ENCODE results near the gene FAM222A. TPM values are rescaled to one million over a fixed set of nuclear protein-coding genes. Genes with fewer than 3 reads are reported as not detected.

Gene FAM222A
- total RNA-seq, 1 experiment from 2014 or later = 2.8 TPM

DNA sequence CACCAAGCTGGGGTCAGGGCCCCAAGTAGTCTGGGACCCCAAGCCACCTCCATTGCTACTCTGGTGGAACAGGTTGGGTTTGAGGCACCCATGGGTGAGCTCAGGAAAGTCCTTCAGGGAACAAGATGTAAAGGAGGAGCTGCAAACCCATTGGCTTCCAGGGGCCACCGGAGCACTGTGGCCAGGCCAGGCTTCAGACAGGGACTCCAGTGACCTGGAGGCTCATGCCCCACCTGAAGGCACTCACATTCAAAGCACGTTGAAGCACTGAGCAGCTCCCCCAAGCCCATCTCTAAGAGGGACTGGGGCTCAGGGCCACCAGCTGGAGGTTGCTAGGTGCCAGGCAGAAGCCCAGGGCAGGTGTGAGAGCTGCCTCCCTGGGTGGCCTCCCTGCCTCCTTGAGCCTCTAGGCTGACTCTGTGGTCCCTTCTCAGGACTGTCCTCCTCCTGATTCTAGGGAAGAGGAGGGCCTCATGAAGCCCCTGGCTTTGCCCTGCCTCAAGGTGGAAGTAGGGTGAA lies 49.1 kb downstream of the FAM222A start:
- no CpG with 5 or more reads among the region's 2 CpGs for WGBS (ENCODE audit: extremely low coverage, insufficient read length, low lambda C conversion rate)
- peak; percentile 22 for DNase-seq
- no peak overlapping the region for H2AK5ac ChIP-seq (ENCODE audit: insufficient read length, low read length)
- Mint-ChIP-seq H3K27ac (peak overlapping the region in 1 of 3 experiments; percentile 77; a peak in 1 of 7 replicates), H3K4me3 (no peak overlapping the region), H3K27me3 (ENCODE audit: low read depth) (no peaks in the 10 kb centered on the region; the same call in 1 of the 2 replicates), H3K36me3 (ENCODE audit: insufficient read depth in 1 of 3, low read depth in 3 of 3) (no peaks in the 10 kb centered on the region; a peak in 1 of 7 replicates), H3K9me3 (no peaks in the 10 kb centered on the region; a peak in 1 of 5 replicates), H3K4me1 (peaks cover 14 to 25% of the 10 kb centered on the region in 2 experiments)
- H2BK20ac ChIP-seq (ENCODE audit: low read depth, low read length, poor library complexity, severe bottlenecking) = no peak overlapping the region
- H3K9ac ChIP-seq (ENCODE audit: extremely low read depth, insufficient read length, low read length) = no peak overlapping the region
- H3K9me3 ChIP-seq (ENCODE audit: control insufficient read depth, low read depth, low read length) = no peaks in the 10 kb centered on the region
- no peaks in the 10 kb centered on the region for H3K4me1 ChIP-seq (ENCODE audit: insufficient read depth, low read length)
- H3K56ac ChIP-seq (ENCODE audit: insufficient read length, low read depth, low read length) = no peak overlapping the region
- H3K79me1 ChIP-seq (ENCODE audit: insufficient read depth, low read depth, low read length, poor library complexity, severe bottlenecking) = no peaks in the 10 kb centered on the region
- H2BK15ac ChIP-seq (ENCODE audit: low read depth, low read length) = no peak overlapping the region
- no peak overlapping the region for H2AFZ ChIP-seq (ENCODE audit: low read length)
- no peak overlapping the region for H4K8ac ChIP-seq (replicated peaks; ENCODE audit: insufficient read length, low read depth, low read length)
- no peak overlapping the region for H2BK5ac ChIP-seq (ENCODE audit: insufficient read length, low read length)
- no peak overlapping the region for H2BK120ac ChIP-seq (ENCODE audit: low read depth, low read length, poor library complexity, severe bottlenecking)
- no peak overlapping the region for H3K4ac ChIP-seq (ENCODE audit: low read depth, low read length)
- H3K27me3 ChIP-seq (ENCODE audit: insufficient read depth, low read length) = no peaks in the 10 kb centered on the region
- no peak overlapping the region for H3K23ac ChIP-seq (ENCODE audit: insufficient read length, low read depth, low read length)
- H3K23me2 ChIP-seq (ENCODE audit: insufficient read length, low read depth, low read length, poor library complexity, severe bottlenecking) = no peaks in the 10 kb centered on the region
- no peak overlapping the region for H3K18ac ChIP-seq (ENCODE audit: insufficient read length, low read depth, low read length)
- H3K14ac ChIP-seq (ENCODE audit: insufficient read depth, low read length) = no peak overlapping the region
- H4K5ac ChIP-seq (ENCODE audit: insufficient read length, low read depth, low read length) = no peak overlapping the region
- no peak overlapping the region for H3T11ph ChIP-seq (ENCODE audit: low read length)
- H3K27ac ChIP-seq (ENCODE audit: insufficient read length, low read depth, low read length) = no peak overlapping the region
- no peak overlapping the region for H4K91ac ChIP-seq (ENCODE audit: insufficient read length, low read depth, low read length)
- no peak for TF ChIP-seq CTCF (conservative IDR thresholded peaks at IDR 0.05)
- H3K4me2 ChIP-seq (ENCODE audit: insufficient read depth, insufficient read length, low read length) = no peak overlapping the region
- no peaks in the 10 kb centered on the region for H3K79me2 ChIP-seq (ENCODE audit: insufficient read depth, low read length)
- no peaks in the 10 kb centered on the region for H4K20me1 ChIP-seq (ENCODE audit: control insufficient read depth, insufficient read depth, insufficient read length)
- no peak overlapping the region for H2BK12ac ChIP-seq (ENCODE audit: insufficient read length, low read depth, low read length)

All from H9 (cell line).